ENCODE results near the gene APH1A. TPM values are rescaled to one million over a fixed set of nuclear protein-coding genes. Genes with fewer than 3 reads are reported as not detected.

The APH1A gene
- total RNA-seq, 3 donors from 2014 or later, result 86.9 to 138 (median 104) TPM

- intact Hi-C loops (cut with DNase I; ENCODE audit: low total_unique reads), result no loop called here
- H3K4me3 ChIP-seq, result no peak overlapping the region
- H3K9me3 ChIP-seq, result no peaks in the 10 kb centered on the region
- DNase-seq (ENCODE audit: low spot score in 2 of 2), result no peak
- H3K27ac ChIP-seq, result no peak overlapping the region
- H3K36me3 ChIP-seq, result peaks cover 6% of the 10 kb centered on the region
- H3K27me3 ChIP-seq, result no peaks in the 10 kb centered on the region
- no peak for TF ChIP-seq POLR2AphosphoS5 (IDR thresholded peaks at IDR 0.05)
- TF ChIP-seq POLR2A (IDR thresholded peaks at IDR 0.05), result no peak
- TF ChIP-seq CTCF (IDR thresholded peaks at IDR 0.05), result no peak
- H3K4me1 ChIP-seq, result no peaks in the 10 kb centered on the region
Observed at GRCh38 chr1:150288382-150288781, 19.6 kb upstream of the APH1A start.

GRCh38 chr1:150283260-150283659 is 14.4 kb upstream of the APH1A start:
- Histone ChIP-seq H3K4me3 (peak overlapping the region; percentile 43 to 75 (median 59)), H3K27me3 (no peaks in the 10 kb centered on the region), H3K36me3 (peaks cover 6% of the 10 kb centered on the region), H3K27ac (peak overlapping the region; percentile 85 to 91), H3K9me3 (no peaks in the 10 kb centered on the region), H3K4me1 (peaks cover 0 to 6% of the 10 kb centered on the region in 2 donors)
- TF ChIP-seq CTCF (IDR thresholded peaks at IDR 0.05) (no peak), POLR2AphosphoS5 (IDR thresholded peaks at IDR 0.05) (no peak), POLR2A (IDR thresholded peaks at IDR 0.05) (no peak)
- intact Hi-C loops (cut with DNase I; ENCODE audit: low total_unique reads), result no loop called here
- DNase-seq (ENCODE audit: low spot score in 2 of 2), result no peak

- intact Hi-C loops (cut with DNase I; ENCODE audit: low total_unique reads), result no loop called here
Observed at GRCh38 chr1:150282558-150282958, 13.7 kb upstream of the APH1A start.

GRCh38 chr1:150281758-150282557 is 13.1 kb upstream of the APH1A start, which contains the start of gene CIART:
CIART (plus strand) TSS chr1:150282554; CDS start chr1:150283268, 714 bp downstream.
- H3K4me1 ChIP-seq, result peaks cover 0 to 6% of the 10 kb centered on the region in 2 donors
- intact Hi-C loops (cut with DNase I; ENCODE audit: low total_unique reads), result no loop called here

More at GRCh38 chr1:150282558-150282958, 13.7 kb upstream of the APH1A start:
- peak overlapping the region; percentile 85 to 91 for H3K27ac ChIP-seq
- no peaks in the 10 kb centered on the region for H3K27me3 ChIP-seq
- H3K4me1 ChIP-seq, result peaks cover 0 to 6% of the 10 kb centered on the region in 2 donors
- H3K36me3 ChIP-seq, result peaks cover 6% of the 10 kb centered on the region
- DNase-seq (ENCODE audit: low spot score in 2 of 2), result peak; percentile 56 to 60
- peak overlapping the region; percentile 43 to 75 (median 59) for H3K4me3 ChIP-seq
- no peaks in the 10 kb centered on the region for H3K9me3 ChIP-seq
- TF ChIP-seq CTCF (IDR thresholded peaks at IDR 0.05), result no peak
- no peak for TF ChIP-seq POLR2A (IDR thresholded peaks at IDR 0.05)
- TF ChIP-seq POLR2AphosphoS5 (IDR thresholded peaks at IDR 0.05), result peak in 2 of 3 donors; percentile 2 to 24

More at GRCh38 chr1:150281758-150282557, 13.1 kb upstream of the APH1A start, which contains the start of gene CIART:
- DNase-seq (ENCODE audit: low spot score in 2 of 2), result peak; percentile 92 to 98
- H3K27ac ChIP-seq, result peak within 1 kb of the TSS; percentile 89 to 91
- TF ChIP-seq CTCF (IDR thresholded peaks at IDR 0.05), result no peak
- TF ChIP-seq POLR2AphosphoS5 (IDR thresholded peaks at IDR 0.05), result peak; percentile 40 to 81 (median 67)
- no peak for TF ChIP-seq POLR2A (IDR thresholded peaks at IDR 0.05)
- peaks cover 6% of the 10 kb centered on the region for H3K36me3 ChIP-seq
- H3K27me3 ChIP-seq, result no peaks in the 10 kb centered on the region
- H3K4me3 ChIP-seq, result peak within 1 kb of the TSS; percentile 43 to 75 (median 59)
- no peaks in the 10 kb centered on the region for H3K9me3 ChIP-seq

Data from breast epithelium (tissue), 4 donors.